ENCODE results near the gene IPO11.
"Not testable (repeated sequence)": the region's sequence is repeated elsewhere in the genome, so short reads cannot be mapped to it uniquely, and the experiment has no call there.

IPO11 gene

GRCh38 chr5:62650197-62650596 lies 237.6 kb downstream of the IPO11 start:
- no peak for DNase-seq

GRCh38 chr5:62652225-62652624 lies 239.7 kb downstream of the IPO11 start:
- DNase-seq, result no peak

- DNase-seq, result peak; percentile 63 to 67
Observed at GRCh38 chr5:62653001-62653863, 240.7 kb downstream of the IPO11 start.

- peak; percentile 63 to 67 for DNase-seq
Observed at GRCh38 chr5:62653864-62654575, 241.5 kb downstream of the IPO11 start.

GRCh38 chr5:62657772-62658171 lies 245.2 kb downstream of the IPO11 start:
- not testable (repeated sequence) for DNase-seq

GRCh38 chr5:62661126-62661525 lies 248.6 kb downstream of the IPO11 start:
- no peak for DNase-seq

- DNase-seq, result peak; percentile 66 to 81
Observed at GRCh38 chr5:62662521-62662920, 250.0 kb downstream of the IPO11 start.

GRCh38 chr5:62671479-62671878 lies 258.9 kb downstream of the IPO11 start:
- DNase-seq, result no peak

GRCh38 chr5:62676596-62676995 lies 264.0 kb downstream of the IPO11 start:
- DNase-seq, result not testable (repeated sequence)

Measured in Kasumi-1 (cell line).